Glutamatergic neuron (in vitro differentiated cells): ENCODE data around the gene SHB. TPM values are rescaled to one million over a fixed set of nuclear protein-coding genes. Genes with fewer than 3 reads are reported as not detected.

ENCODE experiments used
- DNase-seq: peaks from one replicate; pipeline ENCODE4 v3.0.0; 2022
- H3K27ac Mint-ChIP-seq: one replicate; pipeline ENCODE4 v1.8.0; 2020; ENCODE audit warnings: mild to moderate bottlenecking, mixed read lengths, inconsistent platforms; ENCODE audit not compliant: unreplicated experiment
- H3K27me3 Mint-ChIP-seq: one replicate; pipeline ENCODE4 v1.8.0; 2020; ENCODE audit warnings: mild to moderate bottlenecking, moderate library complexity, mixed read lengths, inconsistent platforms; ENCODE audit not compliant: unreplicated experiment
- H3K36me3 Mint-ChIP-seq: one replicate; pipeline ENCODE4 v1.8.0; 2020; ENCODE audit warnings: mild to moderate bottlenecking, mixed read lengths, inconsistent platforms; ENCODE audit not compliant: unreplicated experiment
- H3K4me1 Mint-ChIP-seq: one replicate; pipeline ENCODE4 v1.8.0; 2020; ENCODE audit warnings: mild to moderate bottlenecking, low read depth, mixed read lengths, inconsistent platforms; ENCODE audit not compliant: unreplicated experiment
- H3K4me3 Mint-ChIP-seq: one replicate; pipeline ENCODE4 v1.8.0; 2020; ENCODE audit warnings: mild to moderate bottlenecking, mixed read lengths, inconsistent platforms; ENCODE audit not compliant: unreplicated experiment
- H3K9me3 Mint-ChIP-seq: one replicate; pipeline ENCODE4 v1.8.0; 2020; ENCODE audit warnings: mild to moderate bottlenecking, moderate library complexity, mixed read lengths, inconsistent platforms; ENCODE audit not compliant: unreplicated experiment
- total RNA-seq: library from RNA; stranded (reverse); fragmentation: NEBNext Ultra II Directional; extraction: Animal tissue kit (Norgen Biotek cat#: 25700); gene quantifications from one replicate; pipeline ENCODE4 v1.2.1, GENCODE V29; 2021; ENCODE audit not compliant: unreplicated experiment
- TF ChIP-seq, protein P1 (sequence below): fragments of 200-600 bp; sonication (generic); IDR thresholded peaks from one replicate; pipeline ENCODE4 v1.5.0; 2021; ENCODE audit not compliant: partially characterized antibody, unreplicated experiment

SHB gene
- total RNA-seq, 1 donor from 2014 or later, result 31.7 TPM

DNA sequence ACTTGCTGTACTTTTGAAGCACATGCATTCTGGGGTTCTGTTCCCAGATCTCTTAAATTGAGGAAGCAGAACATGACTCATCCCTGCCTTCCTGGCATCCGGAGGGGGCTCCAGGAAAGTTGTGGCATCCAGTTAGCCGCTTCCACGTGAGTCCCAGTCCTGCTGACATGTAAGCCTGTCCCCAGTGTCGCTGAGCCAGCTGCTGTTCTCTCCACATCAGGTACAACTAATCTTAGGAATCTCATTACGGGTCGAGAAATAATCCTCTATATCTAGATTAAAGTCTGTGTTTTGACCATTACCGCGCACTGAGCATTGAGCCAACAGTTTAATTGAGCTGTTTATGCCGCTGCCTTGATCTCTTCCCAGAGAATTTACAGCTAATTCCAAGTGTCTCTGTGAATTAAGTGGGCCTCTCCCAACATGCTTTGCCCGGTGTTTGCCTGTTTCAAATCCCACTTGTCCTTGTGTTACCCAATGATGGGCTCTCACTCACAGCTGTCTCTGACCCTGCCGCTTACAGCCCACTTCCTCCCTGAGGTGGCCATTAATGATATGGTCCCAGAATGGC, 10.5 kb upstream of the SHB start:
- DNase-seq, result no peak
- no peak overlapping the region for H3K27ac Mint-ChIP-seq
- H3K27me3 Mint-ChIP-seq, result no peaks in the 10 kb centered on the region
- peaks cover 8% of the 10 kb centered on the region for H3K4me1 Mint-ChIP-seq
- TF ChIP-seq, protein P1, sequence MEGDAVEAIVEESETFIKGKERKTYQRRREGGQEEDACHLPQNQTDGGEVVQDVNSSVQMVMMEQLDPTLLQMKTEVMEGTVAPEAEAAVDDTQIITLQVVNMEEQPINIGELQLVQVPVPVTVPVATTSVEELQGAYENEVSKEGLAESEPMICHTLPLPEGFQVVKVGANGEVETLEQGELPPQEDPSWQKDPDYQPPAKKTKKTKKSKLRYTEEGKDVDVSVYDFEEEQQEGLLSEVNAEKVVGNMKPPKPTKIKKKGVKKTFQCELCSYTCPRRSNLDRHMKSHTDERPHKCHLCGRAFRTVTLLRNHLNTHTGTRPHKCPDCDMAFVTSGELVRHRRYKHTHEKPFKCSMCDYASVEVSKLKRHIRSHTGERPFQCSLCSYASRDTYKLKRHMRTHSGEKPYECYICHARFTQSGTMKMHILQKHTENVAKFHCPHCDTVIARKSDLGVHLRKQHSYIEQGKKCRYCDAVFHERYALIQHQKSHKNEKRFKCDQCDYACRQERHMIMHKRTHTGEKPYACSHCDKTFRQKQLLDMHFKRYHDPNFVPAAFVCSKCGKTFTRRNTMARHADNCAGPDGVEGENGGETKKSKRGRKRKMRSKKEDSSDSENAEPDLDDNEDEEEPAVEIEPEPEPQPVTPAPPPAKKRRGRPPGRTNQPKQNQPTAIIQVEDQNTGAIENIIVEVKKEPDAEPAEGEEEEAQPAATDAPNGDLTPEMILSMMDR, result no peak
- H3K36me3 Mint-ChIP-seq, result no peaks in the 10 kb centered on the region
- no peak overlapping the region for H3K4me3 Mint-ChIP-seq
- peaks cover 4% of the 10 kb centered on the region for H3K9me3 Mint-ChIP-seq

- Mint-ChIP-seq H3K27me3 (peaks cover 4% of the 10 kb centered on the region), H3K36me3 (no peaks in the 10 kb centered on the region), H3K9me3 (peaks cover 1% of the 10 kb centered on the region), H3K4me3 (no peak overlapping the region), H3K27ac (no peak overlapping the region), H3K4me1 (peaks cover 5% of the 10 kb centered on the region)
- no peak for DNase-seq
- TF ChIP-seq, protein P1, result no peak
These were observed 6.2 kb upstream of the SHB start for GRCh38 chr9:38075272-38075671.

GRCh38 chr9:38074441-38074961, 5.5 kb upstream of the SHB start:
- Mint-ChIP-seq H3K4me1 (peaks cover 7% of the 10 kb centered on the region), H3K9me3 (peaks cover 1% of the 10 kb centered on the region), H3K27me3 (peaks cover 7% of the 10 kb centered on the region), H3K36me3 (no peaks in the 10 kb centered on the region), H3K4me3 (no peak overlapping the region), H3K27ac (no peak overlapping the region)
- TF ChIP-seq, protein P1, result no peak
- DNase-seq, result no peak

DNA sequence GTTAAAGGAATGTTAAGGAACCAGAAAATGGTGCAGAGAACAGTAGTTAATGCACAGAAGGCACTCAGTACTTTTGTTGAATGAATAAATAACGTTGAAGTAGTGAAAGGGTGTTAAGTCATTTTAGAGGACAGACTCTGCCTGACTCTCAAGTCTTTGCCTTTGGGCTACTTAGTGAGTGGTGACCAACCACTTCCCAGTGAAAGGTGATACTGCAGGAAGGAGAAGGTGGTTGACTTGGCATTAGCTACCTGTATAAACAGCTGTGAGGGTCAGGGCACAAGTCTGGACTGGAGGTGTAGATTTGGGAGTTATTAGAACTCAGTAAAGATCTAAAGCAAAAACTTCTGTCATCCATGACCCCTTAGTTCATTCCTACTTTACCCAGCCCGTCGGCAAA, 4.9 kb upstream of the SHB start:
- Mint-ChIP-seq H3K27me3 (peaks cover 7% of the 10 kb centered on the region), H3K27ac (no peak overlapping the region), H3K36me3 (no peaks in the 10 kb centered on the region), H3K4me1 (peaks cover 7% of the 10 kb centered on the region), H3K4me3 (no peak overlapping the region), H3K9me3 (peaks cover 1% of the 10 kb centered on the region)
- TF ChIP-seq, protein P1, result no peak
- DNase-seq, result no peak

DNA sequence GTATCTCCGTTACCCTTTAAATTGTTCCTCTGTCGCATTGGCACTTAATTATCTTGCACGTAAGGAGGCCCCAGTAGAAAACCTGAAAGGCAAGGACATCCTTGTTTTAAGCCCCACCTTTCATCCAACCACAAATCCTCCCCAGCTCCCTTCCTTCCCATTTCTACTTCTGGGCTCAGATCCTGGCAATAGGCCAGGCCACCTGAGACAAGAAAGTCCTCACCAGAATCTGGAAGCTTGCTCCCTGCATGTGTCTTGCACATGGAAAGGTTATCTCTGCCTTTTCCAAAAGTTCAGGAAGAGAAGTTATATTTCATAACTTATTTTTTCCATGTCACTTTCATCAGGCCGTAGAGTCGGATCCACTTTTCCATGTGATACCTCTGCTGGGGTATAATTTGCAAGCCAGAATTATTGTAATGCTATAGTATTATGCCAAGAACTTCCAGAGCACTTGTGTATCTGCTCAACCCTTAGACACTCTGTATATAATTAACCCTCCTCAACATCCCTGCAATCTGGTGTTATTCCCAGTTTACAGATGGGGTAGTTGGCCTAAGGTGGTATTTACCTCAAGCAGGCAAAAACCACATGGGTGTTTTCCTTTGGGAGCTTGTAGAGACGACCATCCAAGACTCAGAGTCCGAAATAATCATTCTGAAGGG, 2.6 kb upstream of the SHB start:
- no peak for DNase-seq
- H3K4me3 Mint-ChIP-seq, result no peak overlapping the region

More for the DNA sequence above, 2.6 kb upstream of the SHB start:
- peaks cover 8% of the 10 kb centered on the region for H3K4me1 Mint-ChIP-seq
- H3K27ac Mint-ChIP-seq, result no peak overlapping the region
- H3K27me3 Mint-ChIP-seq, result peaks cover 14% of the 10 kb centered on the region
- H3K9me3 Mint-ChIP-seq, result peaks cover 9% of the 10 kb centered on the region
- H3K36me3 Mint-ChIP-seq, result no peaks in the 10 kb centered on the region
- TF ChIP-seq, protein P1, result no peak
